Raji (cell line): ENCODE results near the gene ARHGAP42.

Source experiments
- POLR2A ChIP-seq: IDR thresholded peaks from 2 replicates; pipeline ENCODE4 v1.6.1; 2011; ENCODE audit warnings: low read depth, low read length, control low read depth; ENCODE audit not compliant: insufficient read depth

ARHGAP42 gene

DNA sequence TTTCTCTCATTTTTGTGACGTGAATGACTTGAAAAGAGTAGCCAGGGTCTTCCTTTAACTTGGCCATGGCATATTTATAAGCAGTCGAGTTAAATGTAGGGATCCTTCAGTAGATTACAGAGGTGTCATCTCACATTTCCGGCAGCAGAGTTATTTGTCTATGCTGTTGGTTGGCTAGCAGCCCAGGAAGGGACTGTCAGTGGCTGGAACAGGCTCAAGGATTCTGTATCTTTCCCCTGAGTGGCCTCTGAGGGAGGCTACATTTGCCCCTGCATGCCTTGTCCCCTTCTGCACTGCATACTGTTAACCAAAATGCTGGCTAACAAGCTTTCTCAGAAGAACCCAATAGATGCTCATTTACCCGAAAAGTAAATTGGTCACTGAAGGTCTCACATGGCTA lies 254.9 kb downstream of the ARHGAP42 start:
- TF ChIP-seq POLR2A = no peak

DNA sequence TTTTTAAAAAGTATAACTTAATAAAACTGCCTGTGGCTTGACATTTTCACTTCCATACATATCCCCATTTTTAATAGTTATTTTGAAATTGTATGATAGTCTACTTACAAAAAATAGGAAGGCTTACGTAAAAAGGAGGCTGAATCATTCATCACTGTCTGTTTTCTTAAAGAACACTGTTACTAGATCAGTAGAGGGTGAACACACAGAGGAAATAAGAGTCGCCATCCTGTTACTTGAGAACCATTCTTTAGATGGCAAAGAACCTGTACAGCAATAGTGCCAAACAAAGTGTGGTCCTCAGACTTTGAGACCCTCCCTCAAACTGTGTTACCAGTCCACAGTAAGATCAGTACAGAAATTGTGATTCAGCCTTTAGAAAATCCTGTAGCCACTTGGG lies 261.8 kb downstream of the ARHGAP42 start:
- TF ChIP-seq POLR2A = no peak

DNA sequence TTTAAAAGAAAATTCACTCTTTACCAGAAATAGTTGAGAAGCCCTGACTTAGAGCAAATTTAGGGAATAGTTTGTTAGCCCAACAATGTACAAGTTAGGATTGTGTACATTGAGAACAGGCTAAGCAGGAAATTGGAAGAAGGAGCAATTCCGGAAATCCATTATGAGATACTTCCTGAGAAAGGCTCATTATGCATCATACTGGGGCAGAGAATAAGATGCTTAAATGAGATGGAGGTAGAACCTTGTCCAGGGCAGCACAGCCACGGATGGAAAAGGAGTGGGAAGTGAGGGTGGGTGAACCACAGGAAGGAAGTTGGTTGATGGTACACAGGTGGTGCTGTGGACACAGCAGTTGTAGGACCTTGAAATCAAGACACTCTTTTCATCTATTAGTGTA lies 262.4 kb downstream of the ARHGAP42 start:
- TF ChIP-seq POLR2A = no peak

DNA sequence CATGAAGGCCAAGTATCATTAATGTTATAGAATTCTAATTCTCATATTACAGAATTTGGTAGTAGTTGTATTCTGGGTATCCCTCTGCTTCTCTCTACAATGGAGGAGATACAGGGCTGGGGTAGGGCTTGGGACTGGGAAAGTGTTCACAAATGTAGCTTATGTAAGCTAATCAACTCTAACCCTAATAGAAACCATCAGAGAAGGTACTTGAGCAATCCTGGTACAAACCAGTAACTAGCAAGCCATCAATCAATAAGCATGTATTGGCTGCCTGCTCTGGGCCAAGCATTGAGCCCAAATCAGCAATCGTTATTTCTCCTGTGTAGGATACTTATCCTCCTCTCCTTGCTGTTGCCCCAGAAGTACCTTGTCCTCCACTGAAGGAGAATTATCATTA lies 268.2 kb downstream of the ARHGAP42 start:
- TF ChIP-seq POLR2A = no peak

DNA sequence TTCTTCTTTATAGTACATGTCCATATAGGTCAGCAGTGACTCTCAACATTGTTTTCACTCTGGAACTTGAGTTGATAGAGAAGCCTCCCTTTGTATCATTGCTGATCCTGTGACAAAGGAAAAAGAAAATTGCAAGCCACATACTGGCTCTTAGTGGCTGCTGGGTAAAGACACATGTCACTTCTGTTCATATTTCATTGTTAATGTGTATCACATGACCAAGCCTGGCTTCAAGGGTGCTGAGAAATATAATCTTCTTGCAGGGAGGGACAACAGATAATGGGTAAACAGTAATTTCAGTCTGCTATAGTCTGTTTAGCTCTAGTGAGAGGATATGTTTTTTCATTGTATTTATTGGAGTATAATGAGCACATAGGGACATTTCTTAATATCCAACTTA lies 269.3 kb downstream of the ARHGAP42 start:
- no peak for TF ChIP-seq POLR2A

DNA sequence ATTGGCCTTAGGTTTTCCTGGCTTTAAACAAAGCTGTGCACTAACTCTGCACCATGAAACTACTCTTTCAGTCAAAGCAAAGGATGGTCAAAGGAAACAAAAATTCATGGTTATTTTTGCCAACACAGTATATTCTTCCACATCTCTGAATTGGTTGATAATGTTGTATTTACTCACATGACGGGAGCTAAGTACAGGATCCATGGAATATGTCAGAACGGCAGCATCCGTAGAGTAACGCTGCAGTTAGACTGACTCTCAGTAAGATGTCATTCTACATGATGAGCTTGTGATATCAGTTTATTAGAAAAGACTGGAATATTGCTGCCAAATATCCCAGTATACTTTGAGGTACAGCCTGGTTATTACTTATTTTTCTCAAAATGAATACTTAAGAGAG lies 270.4 kb downstream of the ARHGAP42 start:
- TF ChIP-seq POLR2A = no peak

DNA sequence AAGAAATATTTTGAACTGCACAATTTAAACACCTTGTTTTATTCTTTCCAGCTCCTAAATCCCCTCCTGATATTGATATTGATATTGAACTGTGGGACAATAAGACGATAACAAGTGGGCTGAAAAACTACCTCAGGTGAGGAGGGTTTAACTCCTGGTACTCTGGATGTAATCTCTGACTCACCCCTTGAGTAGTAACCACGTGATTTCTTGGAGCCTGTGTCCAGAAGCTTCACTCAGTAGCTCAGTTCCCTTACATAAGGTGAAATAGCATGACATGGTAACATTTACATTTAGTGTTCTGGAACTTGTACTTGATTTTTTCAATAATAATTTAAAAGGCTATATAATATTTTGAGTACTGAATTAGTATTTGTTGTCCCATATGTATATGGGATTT lies 274.5 kb downstream of the ARHGAP42 start:
- no peak for TF ChIP-seq POLR2A

DNA sequence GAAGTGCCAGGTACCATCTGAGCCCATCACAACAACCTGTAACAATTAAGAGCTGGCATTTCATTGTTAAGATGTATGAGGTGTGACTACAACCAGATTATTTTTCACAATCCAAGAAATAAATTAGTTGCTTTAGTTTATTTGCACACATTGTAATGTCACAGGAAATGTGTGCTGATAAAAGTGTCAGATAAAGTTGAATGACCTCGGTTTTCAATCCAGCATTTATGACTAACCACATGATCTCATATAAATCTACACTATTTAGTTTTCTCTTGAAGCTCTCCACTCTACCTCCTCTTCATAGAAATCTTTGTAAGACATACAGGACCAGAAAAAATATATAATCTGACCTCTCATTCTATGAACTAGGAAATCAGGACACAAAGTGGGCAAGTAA lies 276.3 kb downstream of the ARHGAP42 start:
- no peak for TF ChIP-seq POLR2A

DNA sequence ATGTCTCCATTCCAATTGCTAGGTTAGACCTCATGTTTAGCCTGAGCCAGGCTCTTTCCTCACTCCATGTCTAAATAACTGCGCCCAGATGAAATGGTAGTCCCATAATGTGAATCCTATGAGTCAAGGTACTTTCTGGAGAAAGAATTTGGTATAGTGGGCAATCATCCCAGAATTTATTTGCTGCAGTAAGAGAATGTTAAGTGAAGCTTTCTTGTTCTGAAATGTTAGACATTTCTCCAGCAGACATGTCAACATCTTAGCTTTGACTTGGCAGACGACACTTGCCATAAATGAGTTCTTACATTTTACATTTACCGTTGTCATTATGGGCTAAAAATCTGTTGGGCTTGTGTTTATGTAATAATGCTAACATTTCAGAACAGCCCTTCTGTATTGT lies 277.3 kb downstream of the ARHGAP42 start:
- no peak for TF ChIP-seq POLR2A

DNA sequence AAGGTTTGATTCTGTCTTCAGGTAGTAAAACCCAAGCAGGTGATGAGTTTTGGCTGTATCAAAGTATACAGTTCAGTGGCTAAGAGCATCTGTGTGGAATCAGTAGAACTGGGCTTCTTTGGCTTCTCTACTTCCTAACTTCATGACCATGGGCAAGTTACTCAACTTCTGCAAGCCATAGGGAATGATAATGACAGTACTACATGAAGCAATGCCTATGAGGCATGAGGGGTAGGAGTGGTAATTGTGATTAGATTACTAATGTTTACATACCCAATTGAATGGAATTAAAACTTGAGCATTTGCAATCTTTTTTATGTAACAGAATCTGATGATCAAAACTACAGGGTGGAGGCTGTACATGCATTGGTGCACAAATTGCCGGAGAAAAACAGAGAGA lies 278.3 kb downstream of the ARHGAP42 start:
- no peak for TF ChIP-seq POLR2A

DNA sequence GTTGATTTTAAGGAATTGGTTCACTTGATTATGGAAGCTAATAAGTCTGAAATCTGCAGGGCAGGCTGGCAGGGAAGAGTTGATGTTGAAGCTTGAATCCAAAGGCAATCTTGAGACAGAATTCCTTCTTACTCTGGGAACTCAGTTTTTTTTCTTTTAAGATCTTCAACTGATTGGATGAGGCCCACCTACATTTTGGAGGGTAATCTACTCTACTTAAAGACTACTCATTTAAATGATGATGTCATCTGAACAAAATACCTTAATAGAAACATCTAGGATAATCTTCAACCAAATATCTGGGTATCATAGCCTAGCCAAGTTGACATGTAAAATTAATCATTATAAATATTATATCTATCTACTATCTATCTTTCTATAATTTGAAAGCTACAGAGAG lies 279.3 kb downstream of the ARHGAP42 start:
- no peak for TF ChIP-seq POLR2A

DNA sequence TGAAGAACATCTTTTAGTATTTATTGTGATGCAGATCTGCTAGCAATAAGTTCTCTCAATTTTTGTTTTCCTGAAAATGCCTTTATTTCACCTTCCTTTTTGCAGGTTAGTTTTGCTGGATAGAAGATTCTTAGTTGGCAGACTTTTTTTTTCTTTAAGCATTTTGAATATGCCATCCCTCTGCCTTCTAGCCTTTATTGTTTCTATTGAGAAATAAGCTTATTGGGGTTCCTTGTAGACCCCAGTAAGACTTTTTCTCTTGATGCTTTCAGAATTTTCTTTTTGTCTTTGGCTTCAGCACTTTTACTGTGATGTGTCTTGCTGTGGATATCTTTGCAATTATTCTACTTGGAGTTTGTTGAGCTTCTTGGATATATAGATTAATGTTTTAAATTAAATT lies 281.9 kb downstream of the ARHGAP42 start:
- TF ChIP-seq POLR2A = no peak

DNA sequence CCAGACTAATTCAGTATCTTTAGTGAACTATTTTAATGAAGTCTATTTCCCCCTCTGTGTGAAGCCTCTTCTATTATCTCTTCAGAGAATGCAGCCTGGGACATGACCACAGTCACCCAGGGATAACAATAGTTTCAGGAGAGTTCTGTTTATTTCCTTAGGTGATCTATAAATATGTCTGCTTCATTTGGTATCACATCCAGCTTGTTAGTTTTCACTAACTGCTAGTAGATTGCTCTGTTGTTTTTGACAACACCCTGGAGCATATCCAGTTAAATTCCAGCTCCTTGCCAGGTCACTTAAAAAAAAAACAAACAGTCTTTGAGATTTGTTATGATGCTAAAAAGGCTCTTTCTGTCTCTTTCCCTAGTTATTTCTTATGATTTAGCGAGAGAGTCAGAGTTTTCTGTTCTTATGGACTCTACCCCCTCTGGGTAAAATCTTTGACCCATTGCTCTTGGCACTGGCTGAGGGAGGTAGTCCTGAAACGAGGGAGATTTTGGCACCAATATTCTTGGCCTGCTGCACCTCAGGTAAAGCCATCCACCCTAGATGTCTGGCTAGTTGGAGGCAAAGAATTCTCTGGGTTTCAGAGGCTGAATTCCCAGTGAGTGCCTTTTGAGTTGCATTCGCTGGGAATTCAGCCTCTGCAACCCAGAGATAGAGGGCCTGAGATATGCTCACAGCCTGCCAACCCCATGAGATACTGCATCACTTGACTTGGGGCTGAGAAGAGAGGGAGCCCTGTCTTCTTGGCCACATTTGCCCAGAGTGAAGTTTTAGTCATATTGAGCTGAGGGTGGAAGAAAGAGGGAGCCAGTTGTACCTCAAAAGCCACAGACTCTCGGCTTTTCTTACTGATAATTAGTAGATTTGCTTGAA lies 283.4 kb downstream of the ARHGAP42 start:
- TF ChIP-seq POLR2A = no peak

DNA sequence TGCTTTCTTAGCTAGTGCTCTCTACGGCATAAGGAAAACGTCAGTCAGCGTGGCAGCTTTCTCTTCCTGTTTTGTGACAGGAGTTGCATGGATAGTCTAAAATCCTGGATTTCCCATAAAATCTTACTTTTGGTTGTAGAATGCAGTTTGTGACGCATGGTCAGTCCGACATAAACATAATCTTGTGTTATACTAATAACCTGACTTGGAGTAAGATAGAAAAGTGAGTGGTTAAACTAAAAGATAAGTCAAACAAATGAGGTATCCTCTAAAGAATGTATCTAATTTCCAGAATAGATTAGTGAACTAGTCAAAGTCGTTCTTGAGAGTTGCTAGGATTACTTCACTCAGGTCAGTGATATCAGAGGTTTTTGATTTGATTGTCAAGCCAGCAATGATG lies 285.0 kb downstream of the ARHGAP42 start:
- no peak for TF ChIP-seq POLR2A

DNA sequence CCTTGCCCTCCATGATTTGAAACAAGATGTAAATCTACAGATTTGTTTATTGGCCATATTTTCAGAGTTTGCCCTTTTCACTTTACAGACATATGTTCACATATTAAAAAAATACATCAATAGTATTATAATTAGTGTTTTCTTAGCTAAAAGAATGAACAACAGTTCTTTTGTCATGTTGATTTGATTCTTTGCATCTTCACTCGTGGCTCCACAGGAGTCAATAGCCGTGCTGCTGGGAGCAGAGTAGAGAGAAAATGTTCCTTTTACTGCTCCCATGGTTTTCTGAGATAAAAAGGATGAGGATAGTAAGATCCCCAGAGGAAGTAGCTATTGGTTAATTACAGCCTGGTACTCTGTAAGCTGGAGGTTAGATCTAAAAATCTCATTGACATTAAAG lies 291.4 kb downstream of the ARHGAP42 start:
- TF ChIP-seq POLR2A = no peak

DNA sequence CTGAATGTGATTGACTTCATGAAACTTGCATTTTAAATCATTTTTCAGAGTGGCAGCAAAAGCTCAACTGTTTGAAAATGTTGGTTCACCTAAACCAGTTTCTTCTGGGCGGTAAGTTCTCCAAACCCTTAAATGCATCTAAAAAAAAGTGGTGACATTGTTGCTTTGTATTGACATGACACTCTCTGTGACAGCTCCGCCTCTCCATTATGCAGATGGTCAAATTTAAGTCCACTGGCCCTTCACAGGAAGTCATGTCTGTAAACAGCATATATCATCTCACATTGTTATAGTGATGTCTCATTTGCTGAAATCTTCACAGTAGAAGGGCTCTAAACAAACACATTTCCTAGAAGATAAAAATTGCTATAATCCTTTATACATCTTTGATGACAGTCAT lies 291.9 kb downstream of the ARHGAP42 start:
- TF ChIP-seq POLR2A = no peak

DNA sequence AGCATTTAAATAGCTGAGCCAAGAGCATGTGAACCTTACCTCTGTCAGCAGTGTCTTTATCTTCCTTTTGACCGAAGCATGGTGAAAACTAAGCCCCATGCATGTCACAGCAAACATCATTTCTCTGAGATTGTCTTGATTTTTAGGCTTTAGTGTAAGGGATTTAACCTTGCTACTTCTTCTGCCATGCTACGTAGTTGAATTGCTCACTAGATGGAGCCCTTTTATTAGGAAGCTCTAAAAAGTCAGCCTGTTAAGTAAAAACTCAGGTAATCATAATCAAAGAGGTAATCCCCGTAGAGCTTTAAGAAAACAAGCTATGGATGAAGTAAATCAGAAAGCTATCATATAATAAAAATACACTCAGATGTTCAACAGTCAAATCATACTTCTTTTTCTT lies 293.1 kb downstream of the ARHGAP42 start:
- TF ChIP-seq POLR2A = no peak
